Ishikawa (cell line): Measurements from ENCODE around the gene RTF1.

Source experiments
- REST ChIP-seq: IDR thresholded peaks from 2 replicates; pipeline ENCODE4 v1.6.1; 2012; ENCODE audit warnings: low read depth, mild to moderate bottlenecking
- TEAD4 ChIP-seq: IDR thresholded peaks from 2 replicates; pipeline ENCODE4 v1.6.1; 2012
- YY1 ChIP-seq: IDR thresholded peaks from 2 replicates; pipeline ENCODE4 v1.6.1; 2012; ENCODE audit warnings: low read depth

GRCh38 chr15:41407341-41407740 lies 9.6 kb upstream of the RTF1 start:
- no peak for TF ChIP-seq YY1
- no peak for TF ChIP-seq TEAD4
- TF ChIP-seq REST, result no peak
